ENCODE measurements around the gene GTPBP3.

Gene GTPBP3

DNA sequence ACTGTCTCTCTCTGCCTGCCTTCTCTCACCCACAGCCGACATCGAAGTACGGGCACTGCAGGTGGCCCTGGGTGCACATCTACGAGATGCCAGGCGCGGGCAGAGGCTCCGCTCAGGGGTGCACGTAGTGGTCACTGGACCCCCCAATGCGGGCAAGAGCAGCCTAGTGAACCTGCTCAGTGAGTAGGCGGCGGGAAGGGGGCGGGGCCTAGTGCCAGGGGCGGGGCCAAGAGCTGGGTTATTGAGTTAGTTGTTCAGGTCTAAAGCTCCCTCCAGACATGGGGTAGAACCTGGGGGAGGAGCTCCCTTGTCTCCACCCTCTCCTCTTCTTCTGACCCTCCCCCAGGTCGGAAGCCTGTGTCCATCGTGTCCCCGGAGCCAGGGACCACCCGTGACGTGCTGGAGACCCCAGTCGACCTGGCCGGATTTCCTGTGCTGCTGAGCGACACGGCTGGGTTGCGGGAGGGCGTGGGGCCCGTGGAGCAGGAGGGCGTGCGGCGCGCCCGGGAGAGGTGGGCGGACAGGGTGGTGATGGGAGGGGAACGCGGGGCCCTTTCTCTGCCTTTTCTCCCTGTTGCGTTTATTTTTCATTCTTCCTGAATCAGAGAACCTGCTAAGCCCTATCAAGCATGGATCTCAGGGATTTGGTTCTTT is 1.9 kb downstream of the GTPBP3 start:
- Histone ChIP-seq H3K4me3 (ENCODE audit: low read depth in 1 of 2, low read length in 2 of 2) (peak overlapping the region in 1 of 2 experiments; percentile 99; a peak in 2 of 4 replicates), H2AFZ (ENCODE audit: low read depth, low read length) (no peak overlapping the region)

DNA sequence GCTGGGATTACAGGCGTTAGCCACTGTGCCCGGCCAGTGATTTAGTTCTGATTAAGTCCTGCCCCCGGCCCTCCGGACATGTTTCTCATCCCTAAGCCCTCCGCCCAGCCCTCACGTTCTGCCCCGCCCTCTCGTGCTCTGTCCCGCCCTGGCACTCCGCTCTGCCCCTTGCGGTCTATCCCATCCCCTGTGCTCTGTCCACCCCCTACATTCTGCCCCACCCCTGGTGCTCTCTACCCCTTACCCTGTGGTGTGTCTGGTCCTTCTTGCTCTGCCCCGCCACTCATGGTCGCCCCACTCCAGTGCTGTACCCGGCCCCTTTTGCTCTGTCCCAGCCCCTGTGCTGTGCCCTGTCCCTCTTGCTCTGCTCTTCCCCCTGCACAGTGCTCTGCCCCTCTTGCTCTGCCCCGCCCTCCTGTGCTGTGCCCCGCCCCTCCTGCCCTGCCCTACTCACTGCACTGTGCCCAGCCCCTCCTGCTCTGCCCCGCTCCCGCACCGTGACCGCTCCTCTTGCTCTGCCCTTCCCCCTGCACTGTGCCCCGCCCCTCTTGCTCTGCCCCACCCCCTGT is 3.0 kb downstream of the GTPBP3 start:
- TF ChIP-seq EZH2 (IDR thresholded peaks at IDR 0.05; ENCODE audit: borderline replicate concordance, low read depth, low read length, severe bottlenecking): no peak
- TF ChIP-seq, protein P1, sequence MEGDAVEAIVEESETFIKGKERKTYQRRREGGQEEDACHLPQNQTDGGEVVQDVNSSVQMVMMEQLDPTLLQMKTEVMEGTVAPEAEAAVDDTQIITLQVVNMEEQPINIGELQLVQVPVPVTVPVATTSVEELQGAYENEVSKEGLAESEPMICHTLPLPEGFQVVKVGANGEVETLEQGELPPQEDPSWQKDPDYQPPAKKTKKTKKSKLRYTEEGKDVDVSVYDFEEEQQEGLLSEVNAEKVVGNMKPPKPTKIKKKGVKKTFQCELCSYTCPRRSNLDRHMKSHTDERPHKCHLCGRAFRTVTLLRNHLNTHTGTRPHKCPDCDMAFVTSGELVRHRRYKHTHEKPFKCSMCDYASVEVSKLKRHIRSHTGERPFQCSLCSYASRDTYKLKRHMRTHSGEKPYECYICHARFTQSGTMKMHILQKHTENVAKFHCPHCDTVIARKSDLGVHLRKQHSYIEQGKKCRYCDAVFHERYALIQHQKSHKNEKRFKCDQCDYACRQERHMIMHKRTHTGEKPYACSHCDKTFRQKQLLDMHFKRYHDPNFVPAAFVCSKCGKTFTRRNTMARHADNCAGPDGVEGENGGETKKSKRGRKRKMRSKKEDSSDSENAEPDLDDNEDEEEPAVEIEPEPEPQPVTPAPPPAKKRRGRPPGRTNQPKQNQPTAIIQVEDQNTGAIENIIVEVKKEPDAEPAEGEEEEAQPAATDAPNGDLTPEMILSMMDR (IDR thresholded peaks at IDR 0.05; ENCODE audit: borderline replicate concordance, extremely low read depth, low read length, poor library complexity, severe bottlenecking): no peak
- ATAC-seq (ENCODE audit: insufficient read depth, low read depth) (no peak), DNase-seq (peak; percentile 31)
- no peak overlapping the region for H2AFZ ChIP-seq (ENCODE audit: low read depth, low read length)
- no peaks in the 10 kb centered on the region for H3K27me3 ChIP-seq (ENCODE audit: insufficient read depth, low read length, poor library complexity)
- peaks cover 20% of the 10 kb centered on the region for H3K79me2 ChIP-seq (ENCODE audit: insufficient read depth, low read length)
- no peak overlapping the region for H3K27ac ChIP-seq (ENCODE audit: low read length)
- H3K4me1 ChIP-seq (ENCODE audit: insufficient read depth, low read length): peaks cover 29% of the 10 kb centered on the region
- H3K4me2 ChIP-seq (ENCODE audit: insufficient read depth, low read length): no peak overlapping the region
- no peaks in the 10 kb centered on the region for H3K9me3 ChIP-seq (ENCODE audit: insufficient read depth, low read length, severe bottlenecking)
- peaks cover 27% of the 10 kb centered on the region for H3K36me3 ChIP-seq (ENCODE audit: insufficient read depth, low read length)
- H3K4me3 ChIP-seq (ENCODE audit: low read depth in 1 of 2, low read length in 2 of 2): no peak overlapping the region
- peaks cover 6% of the 10 kb centered on the region; the same call in 1 of the 2 replicates for H4K20me1 ChIP-seq (ENCODE audit: insufficient read depth, low read length)
- no peak overlapping the region for H3K9ac ChIP-seq (ENCODE audit: low read depth, low read length)

More for the DNA sequence above, 1.9 kb downstream of the GTPBP3 start:
- Histone ChIP-seq H4K20me1 (ENCODE audit: insufficient read depth, low read length) (peaks cover 6% of the 10 kb centered on the region; the same call in 1 of the 2 replicates), H3K9me3 (ENCODE audit: insufficient read depth, low read length, severe bottlenecking) (no peaks in the 10 kb centered on the region), H3K36me3 (ENCODE audit: insufficient read depth, low read length) (peaks cover 27% of the 10 kb centered on the region), H3K27me3 (ENCODE audit: insufficient read depth, low read length, poor library complexity) (no peaks in the 10 kb centered on the region), H3K4me1 (ENCODE audit: insufficient read depth, low read length) (peaks cover 39% of the 10 kb centered on the region), H3K79me2 (ENCODE audit: insufficient read depth, low read length) (peaks cover 20% of the 10 kb centered on the region), H3K27ac (ENCODE audit: low read length) (no peak overlapping the region), H3K9ac (ENCODE audit: low read depth, low read length) (no peak overlapping the region), H3K4me2 (ENCODE audit: insufficient read depth, low read length) (peak overlapping the region; percentile 99; the same call in 1 of the 2 replicates)
- DNase-seq (peak; percentile 58), ATAC-seq (ENCODE audit: insufficient read depth, low read depth) (no peak)
- no peak for TF ChIP-seq EZH2 (IDR thresholded peaks at IDR 0.05; ENCODE audit: borderline replicate concordance, low read depth, low read length, severe bottlenecking)
- TF ChIP-seq, protein P1 (IDR thresholded peaks at IDR 0.05; ENCODE audit: borderline replicate concordance, extremely low read depth, low read length, poor library complexity, severe bottlenecking): no peak

DNA sequence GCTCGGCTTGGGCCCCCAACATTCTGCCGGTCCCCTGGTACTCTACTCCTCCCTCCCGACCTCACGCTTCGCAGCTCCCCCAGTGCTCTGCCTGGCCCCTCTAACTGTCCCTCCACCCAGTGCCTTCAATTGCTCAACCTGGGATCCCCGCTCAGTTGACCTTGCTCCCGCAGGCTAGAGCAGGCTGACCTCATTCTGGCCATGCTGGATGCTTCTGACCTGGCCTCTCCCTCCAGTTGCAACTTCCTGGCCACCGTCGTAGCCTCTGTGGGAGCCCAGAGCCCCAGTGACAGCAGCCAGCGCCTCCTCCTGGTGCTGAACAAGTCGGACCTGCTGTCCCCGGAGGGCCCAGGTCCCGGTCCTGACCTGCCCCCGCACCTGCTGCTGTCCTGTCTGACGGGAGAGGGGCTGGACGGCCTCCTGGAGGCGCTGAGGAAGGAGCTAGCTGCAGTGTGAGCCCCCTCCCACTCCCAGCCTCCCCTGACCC is 3.6 kb downstream of the GTPBP3 start:
- H3K27me3 ChIP-seq (ENCODE audit: insufficient read depth, low read length, poor library complexity): no peaks in the 10 kb centered on the region
- DNase-seq: no peak
- H3K4me2 ChIP-seq (ENCODE audit: insufficient read depth, low read length): no peak overlapping the region
- peaks cover 6% of the 10 kb centered on the region; the same call in 1 of the 2 replicates for H4K20me1 ChIP-seq (ENCODE audit: insufficient read depth, low read length)
- no peaks in the 10 kb centered on the region for H3K9me3 ChIP-seq (ENCODE audit: insufficient read depth, low read length, severe bottlenecking)
- peaks cover 20% of the 10 kb centered on the region for H3K79me2 ChIP-seq (ENCODE audit: insufficient read depth, low read length)
- peaks cover 27% of the 10 kb centered on the region for H3K36me3 ChIP-seq (ENCODE audit: insufficient read depth, low read length)
- no peak overlapping the region for H3K4me3 ChIP-seq (ENCODE audit: low read depth in 1 of 2, low read length in 2 of 2)
- H2AFZ ChIP-seq (ENCODE audit: low read depth, low read length): no peak overlapping the region
- no peak overlapping the region for H3K9ac ChIP-seq (ENCODE audit: low read depth, low read length)
- TF ChIP-seq, protein P1 (IDR thresholded peaks at IDR 0.05; ENCODE audit: borderline replicate concordance, extremely low read depth, low read length, poor library complexity, severe bottlenecking): no peak
- no peak for ATAC-seq (ENCODE audit: insufficient read depth, low read depth)
- peaks cover 24% of the 10 kb centered on the region for H3K4me1 ChIP-seq (ENCODE audit: insufficient read depth, low read length)
- H3K27ac ChIP-seq (ENCODE audit: low read length): no peak overlapping the region

All from DND-41 (cell line).